ENCODE data around the gene ARL15. TPM values are rescaled to one million over a fixed set of nuclear protein-coding genes. Genes with fewer than 3 reads are reported as not detected.

ARL15 gene
- total and polyA plus RNA-seq, 9 of the 15 experiments (the other 6 are each of a cell fraction or from before 2014, with no cell fraction given) = 18.5 to 80.4 (median 57.0) TPM

- no peak for FAIRE-seq
- 75% methylated on average over 2 of the region's 2 CpGs for WGBS (ENCODE audit: insufficient coverage, low coverage, missing lambda C conversion rate)
- no peak overlapping the region for H3K4me3 ChIP-seq
- CTCF ChIA-PET (ENCODE audit: low intra/inter-chr PET ratio) = no interaction called here
- BruUV-seq (replicated peaks) = no TSS peak
- in situ Hi-C loops (cut with MboI) (no loop called here), intact Hi-C loops (cut with micrococcal nuclease) (no loop called here)
- ATAC-seq = no peak
- no peaks in the 10 kb centered on the region for H3K36me3 ChIP-seq (ENCODE audit: control insufficient read depth, insufficient read depth, low read length)
- DNase-seq (ENCODE audit: extremely low read depth in 1 of 4, low spot score in 3 of 4) = no peak
- POLR2A ChIA-PET = interaction anchor here (0.9 kb wide), 1 partner anchor 40 kb away, joined by 3 read pairs; no protein-coding TSS in a partner anchor
- H3K9me3 ChIP-seq (replicated peaks; ENCODE audit: control insufficient read depth, insufficient read depth, low read depth, low read length) = no peaks in the 10 kb centered on the region
- H3K9ac ChIP-seq (ENCODE audit: insufficient read depth in 1 of 2, low read depth in 2 of 2, low read length in 2 of 2) = no peak overlapping the region
- H3K27ac ChIP-seq (ENCODE audit: extremely low read depth, low read depth, low read length) = no peak overlapping the region
- no peak overlapping the region for H3K4me2 ChIP-seq (ENCODE audit: insufficient read depth, low read length)
- H3K27me3 ChIP-seq (ENCODE audit: control insufficient read depth in 2 of 2, insufficient read depth in 2 of 2, low read length in 2 of 2) = no peaks in the 10 kb centered on the region
- H3K4me1 ChIP-seq (replicated peaks in 1 of 2; ENCODE audit: control insufficient read depth in 2 of 2, insufficient read depth in 2 of 2, low read length in 2 of 2) = no peaks in the 10 kb centered on the region
- no peaks in the 10 kb centered on the region for H4K20me1 ChIP-seq (replicated peaks; ENCODE audit: control insufficient read depth, insufficient read depth, low read length)
- 0 out of 3 replicates have a peak, but pooled peaks cover 4% of the 10 kb centered on the region for H3K79me2 ChIP-seq (ENCODE audit: control insufficient read depth, insufficient read depth, low read length)
- no peak overlapping the region for H2AFZ ChIP-seq (ENCODE audit: low read depth, low read length)
- H3K9me1 ChIP-seq (ENCODE audit: control insufficient read depth, insufficient read depth, low read length) = no peaks in the 10 kb centered on the region
- TF ChIP-seq U2AF1 (optimal IDR thresholded peaks at IDR 0.05; ENCODE audit: low read depth, low read length) (no peak), CHCHD3 (CRISPR knock-in tag; IDR thresholded peaks at IDR 0.05) (no peak), RREB1 (CRISPR knock-in tag; IDR thresholded peaks at IDR 0.05) (no peak), ZNF77 (CRISPR knock-in tag; IDR thresholded peaks at IDR 0.05) (no peak), ZNF511 (CRISPR knock-in tag; IDR thresholded peaks at IDR 0.05) (no peak), ATF7 (IDR thresholded peaks at IDR 0.05) (no peak), UBTF (IDR thresholded peaks at IDR 0.05; ENCODE audit: borderline replicate concordance in 1 of 2, low read depth in 2 of 2, low read length in 2 of 2) (no peak), ZC3H4 (CRISPR knock-in tag; IDR thresholded peaks at IDR 0.05; ENCODE audit: borderline replicate concordance) (no peak), EWSR1 (IDR thresholded peaks at IDR 0.05; ENCODE audit: borderline replicate concordance, low read depth, partially characterized antibody) (no peak), ZFP30 (CRISPR knock-in tag; IDR thresholded peaks at IDR 0.05; ENCODE audit: borderline replicate concordance) (no peak), IRF9 (tag; IDR thresholded peaks at IDR 0.05) (no peak), POLR2A (conservative IDR thresholded peaks at IDR 0.05) (no peak)
Measured at GRCh38 chr5:54073735-54074134, 236.6 kb downstream of the ARL15 start.

Data from K562 (cell line).